Thymus (tissue), 11 donors: ENCODE measurements around the gene ZNHIT1. TPM values are rescaled to one million over a fixed set of nuclear protein-coding genes. Genes with fewer than 3 reads are reported as not detected.
"Not testable (repeated sequence)": the region's sequence is repeated elsewhere in the genome, so short reads cannot be mapped to it uniquely, and the experiment has no call there.

Source experiments
- DNase-seq, 9 donors: peaks; one replicate each; pipeline ENCODE4 v3.0.0-alpha.2; 2013; ENCODE audit warnings: low spot score in 9 of 9, low read depth in 6 of 9, missing footprints in 1 of 9
- H3K27ac ChIP-seq, 2 donors: one replicate each; pipeline ENCODE4 v1.5.1; 2013; ENCODE audit warnings: control low read depth in 1 of 2, low read depth in 1 of 2, low read length in 1 of 2, mild to moderate bottlenecking in 1 of 2, moderate library complexity in 1 of 2
- H3K27me3 ChIP-seq, 2 donors: one replicate each; pipeline ENCODE4 v1.5.1; 2013; ENCODE audit warnings: low read length in 1 of 2; ENCODE audit not compliant: control insufficient read depth in 2 of 2, insufficient read depth in 1 of 2
- H3K36me3 ChIP-seq, 2 donors: one replicate each; pipeline ENCODE4 v1.5.1; 2013; ENCODE audit warnings: low read length in 1 of 2, mild to moderate bottlenecking in 1 of 2, moderate library complexity in 1 of 2; ENCODE audit not compliant: control insufficient read depth in 2 of 2, insufficient read depth in 2 of 2
- H3K4me1 ChIP-seq, 2 donors: one replicate each; pipeline ENCODE4 v1.5.1; 2013; ENCODE audit warnings: low read length in 2 of 2; ENCODE audit not compliant: control insufficient read depth in 2 of 2, insufficient read depth in 2 of 2
- H3K4me3 ChIP-seq, 2 donors: one replicate each; pipeline ENCODE4 v1.5.1; 2013; ENCODE audit warnings: low read length in 2 of 2, control low read depth in 1 of 2, mild to moderate bottlenecking in 1 of 2
- H3K9me3 ChIP-seq, 2 donors: one replicate each; pipeline ENCODE4 v1.5.1; 2013; ENCODE audit warnings: low read length in 1 of 2, mild to moderate bottlenecking in 1 of 2; ENCODE audit not compliant: control insufficient read depth in 2 of 2, insufficient read depth in 1 of 2
- WGBS: extraction: QIAGEN DNeasy Blood & Tissue Kit; methylation state at CpG from one replicate; pipeline ENCODE4 v1.1.7; 2013; 5-methylcytosine and 5-hydroxymethylcytosine counted together
- polyA plus RNA-seq: library from polyadenylated mRNA; stranded (reverse); fragments of 200-250 nt; gene quantifications from one replicate; pipeline ENCODE4 v1.2.3, GENCODE V29; 2013
- total RNA-seq: library from RNA; stranded (reverse); fragments of 120-200 nt; gene quantifications from one replicate; pipeline ENCODE4 v1.2.4, GENCODE V29; 2013
- donor health status: healthy.

The ZNHIT1 gene
- total and polyA plus RNA-seq, 2 donors, result 68.3 to 103 TPM

DNA sequence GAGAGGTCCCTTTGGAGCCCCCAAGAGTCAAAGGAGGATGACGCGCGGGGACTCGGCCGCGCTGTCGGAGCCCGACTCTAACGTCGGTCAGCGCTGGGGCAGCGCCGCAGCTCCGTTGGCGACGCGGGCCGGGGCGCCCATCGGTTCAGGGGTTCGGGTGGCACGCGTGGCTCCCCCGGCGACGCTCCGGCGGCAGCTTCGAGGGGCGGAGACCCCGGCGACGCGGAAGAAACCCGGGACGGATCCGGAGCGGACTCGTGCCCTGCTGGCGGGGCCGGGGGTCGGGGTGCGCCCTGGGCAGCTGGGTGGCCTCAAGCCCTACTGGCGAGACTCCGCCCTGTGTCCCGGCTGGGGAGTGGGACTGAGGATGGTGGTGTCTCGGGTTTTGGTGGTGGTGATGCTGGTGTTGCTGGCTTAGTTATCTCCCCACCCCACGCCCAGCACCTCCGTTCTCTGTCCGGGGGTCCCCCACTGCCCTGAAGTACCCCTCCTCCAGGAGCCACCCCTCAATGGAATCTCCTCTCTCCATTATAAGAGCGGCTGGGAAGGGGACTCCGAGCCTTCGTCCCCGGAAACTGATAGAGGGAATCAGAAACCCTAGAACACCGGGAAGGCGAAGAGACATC, 37.7 kb upstream of the ZNHIT1 start, which contains the start of gene NAT16:
NAT16 (minus strand) TSS at position 164 of the 626 bp plus-strand sequence. CDS start 5,486 bp downstream, outside the sequence.
- Histone ChIP-seq H3K4me3 (no peak within 1 kb of the TSS), H3K9me3 (no peaks in the 10 kb centered on the region), H3K36me3 (no peaks in the 10 kb centered on the region), H3K4me1 (no peaks in the 10 kb centered on the region), H3K27me3 (peaks cover 60 to 90% of the 10 kb centered on the region in 2 donors), H3K27ac (no peak within 1 kb of the TSS)
- no peak for DNase-seq
- whole genome bisulfite sequencing, result 7% methylated on average over 56 of the region's 56 CpGs

DNA sequence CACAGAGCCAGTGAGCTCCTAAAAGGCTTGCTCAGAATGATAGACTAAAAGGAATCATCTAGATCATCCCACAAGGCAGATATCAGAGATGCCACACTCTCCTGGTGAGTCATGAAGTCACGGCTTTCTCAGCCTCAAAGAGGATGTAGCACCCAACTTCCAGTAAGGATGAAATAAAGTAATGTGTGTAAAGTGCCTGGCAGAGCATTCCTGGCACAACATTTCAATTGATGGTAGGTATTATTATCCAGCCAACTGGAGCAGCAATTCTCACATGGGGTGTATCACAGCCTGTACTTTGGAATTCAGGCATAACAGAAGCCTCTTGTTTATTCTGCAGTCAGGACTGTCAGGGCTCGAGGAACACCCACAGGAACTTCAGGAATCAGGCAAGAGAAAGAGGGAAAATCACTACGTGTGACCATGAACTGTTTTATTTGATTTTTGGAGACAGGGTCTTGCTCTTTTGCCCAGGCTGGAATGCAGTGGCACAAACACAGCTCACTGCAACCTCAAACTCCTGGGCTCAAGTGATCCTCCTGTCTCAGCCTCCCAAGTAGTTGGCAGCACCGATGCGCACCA, 32.6 kb upstream of the ZNHIT1 start:
- no peak overlapping the region for H3K4me3 ChIP-seq
- H3K9me3 ChIP-seq, result no peaks in the 10 kb centered on the region
- H3K36me3 ChIP-seq, result no peaks in the 10 kb centered on the region
- no peak overlapping the region for H3K27ac ChIP-seq
- no peak for DNase-seq
- H3K4me1 ChIP-seq, result no peaks in the 10 kb centered on the region
- peaks cover 18 to 40% of the 10 kb centered on the region in 2 donors for H3K27me3 ChIP-seq
- WGBS, result 74% methylated on average over 5 of the region's 5 CpGs

DNA sequence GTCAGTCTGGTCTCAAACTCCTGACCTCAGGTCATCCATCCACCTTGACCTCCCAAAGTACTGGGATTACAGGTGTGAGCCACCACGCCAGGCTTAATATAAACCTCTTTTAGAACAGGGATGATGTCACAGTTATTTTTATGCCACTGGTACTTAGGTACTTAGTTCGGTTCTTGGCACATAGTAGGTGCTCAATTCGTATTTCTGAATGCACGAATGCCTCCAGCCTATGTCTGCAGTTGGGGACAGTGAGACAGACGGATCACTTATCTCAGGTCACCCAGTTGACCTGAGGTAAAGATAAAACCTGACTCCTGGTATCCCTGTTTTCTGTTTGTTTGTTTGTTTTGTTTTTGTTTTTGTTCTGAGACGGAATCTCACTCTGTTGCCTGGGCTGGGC, 31.8 kb upstream of the ZNHIT1 start:
- Histone ChIP-seq H3K4me1 (no peaks in the 10 kb centered on the region), H3K4me3 (no peak overlapping the region), H3K9me3 (no peaks in the 10 kb centered on the region), H3K27me3 (peaks cover 14 to 31% of the 10 kb centered on the region in 2 donors), H3K36me3 (no peaks in the 10 kb centered on the region), H3K27ac (no peak overlapping the region)
- WGBS, result 86% methylated on average over 6 of the region's 6 CpGs
- DNase-seq, result no peak

DNA sequence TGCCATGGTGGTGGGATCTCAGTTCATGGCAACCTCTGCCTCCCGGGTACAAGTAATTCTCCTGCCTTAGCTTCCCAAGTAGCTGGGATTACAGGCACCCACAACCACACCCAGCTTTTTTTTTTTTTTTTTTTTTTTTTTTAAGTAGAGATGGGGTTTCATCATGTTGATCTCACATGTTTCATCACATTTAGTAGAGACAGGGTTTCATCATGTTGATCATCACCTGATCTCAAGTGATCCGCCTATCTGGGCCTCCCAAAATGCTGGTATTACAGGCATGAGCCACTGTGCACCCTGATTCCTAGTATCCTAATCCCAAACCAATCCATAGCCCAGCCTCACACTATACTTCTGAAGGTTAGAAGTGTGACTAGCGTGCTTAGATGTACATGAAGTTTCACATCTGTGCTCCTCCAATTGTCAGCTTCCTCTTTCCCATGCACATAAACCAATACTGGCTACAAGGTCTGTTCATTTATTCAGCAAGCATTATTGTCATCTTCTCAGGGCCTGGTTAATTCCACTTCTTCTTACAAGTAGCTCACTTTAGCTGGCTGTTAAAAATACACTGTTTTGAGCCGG, 31.0 kb upstream of the ZNHIT1 start:
- WGBS, result 90% methylated on average over 4 of the region's 4 CpGs
- H3K9me3 ChIP-seq, result no peaks in the 10 kb centered on the region

DNA sequence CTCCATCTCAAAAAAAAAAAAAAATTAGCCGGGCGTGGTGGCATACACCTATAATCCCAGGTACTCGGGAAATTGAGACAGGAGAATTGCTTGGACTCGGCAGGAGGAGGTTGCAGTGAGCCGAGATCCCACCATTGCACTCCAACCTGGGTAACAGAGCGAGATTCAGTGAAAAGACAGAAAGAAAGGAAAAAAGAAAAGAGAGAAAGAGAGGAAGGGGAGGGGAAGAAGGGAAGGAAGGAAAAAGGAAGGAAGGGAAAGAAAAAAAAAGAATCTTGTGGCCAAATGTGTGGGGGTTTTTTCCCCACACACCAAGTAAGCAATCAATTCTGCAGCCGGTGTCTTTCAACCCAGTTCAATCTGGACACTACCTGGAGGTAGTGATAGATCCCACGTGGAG, 28.9 kb upstream of the ZNHIT1 start:
- H3K4me3 ChIP-seq, result no peak overlapping the region
- peaks cover 0 to 21% of the 10 kb centered on the region in 2 donors for H3K27me3 ChIP-seq
- DNase-seq, result no peak
- 90% methylated on average over 8 of the region's 8 CpGs for WGBS
- no peaks in the 10 kb centered on the region for H3K9me3 ChIP-seq
- no peaks in the 10 kb centered on the region for H3K36me3 ChIP-seq
- no peaks in the 10 kb centered on the region for H3K4me1 ChIP-seq
- H3K27ac ChIP-seq, result no peak overlapping the region

More for the DNA sequence above, 31.0 kb upstream of the ZNHIT1 start:
- H3K4me3 ChIP-seq, result no peak overlapping the region
- no peak overlapping the region for H3K27ac ChIP-seq
- H3K36me3 ChIP-seq, result no peaks in the 10 kb centered on the region
- no peaks in the 10 kb centered on the region for H3K4me1 ChIP-seq
- peaks cover 9 to 24% of the 10 kb centered on the region in 2 donors for H3K27me3 ChIP-seq
- DNase-seq, result no peak

DNA sequence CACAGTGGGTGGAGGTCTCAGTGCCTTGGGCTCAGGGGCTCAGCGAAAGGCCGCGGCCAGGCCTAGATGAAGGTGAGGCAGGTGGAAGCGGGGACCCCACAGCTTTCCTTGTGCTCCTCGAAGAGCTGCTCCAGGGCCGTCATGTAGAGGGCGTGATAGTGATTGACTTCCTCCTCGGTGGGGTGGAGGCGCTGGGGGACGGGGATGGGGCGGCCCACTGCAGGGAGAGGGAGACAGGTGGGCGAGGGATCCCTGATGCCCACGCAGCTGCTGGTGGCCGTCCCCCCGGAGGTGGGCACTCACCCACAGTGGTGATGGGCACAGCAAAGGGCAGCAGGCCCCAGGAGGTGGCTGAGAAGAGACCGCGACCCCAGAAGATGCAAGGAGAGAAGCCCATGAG, 22.1 kb upstream of the ZNHIT1 start:
- Histone ChIP-seq H3K4me1 (no peaks in the 10 kb centered on the region), H3K27me3 (peaks cover 8 to 53% of the 10 kb centered on the region in 2 donors), H3K4me3 (no peak overlapping the region), H3K27ac (no peak overlapping the region), H3K9me3 (no peaks in the 10 kb centered on the region), H3K36me3 (no peaks in the 10 kb centered on the region)
- DNase-seq, result no peak
- WGBS, result 88% methylated on average over 17 of the region's 17 CpGs

DNA sequence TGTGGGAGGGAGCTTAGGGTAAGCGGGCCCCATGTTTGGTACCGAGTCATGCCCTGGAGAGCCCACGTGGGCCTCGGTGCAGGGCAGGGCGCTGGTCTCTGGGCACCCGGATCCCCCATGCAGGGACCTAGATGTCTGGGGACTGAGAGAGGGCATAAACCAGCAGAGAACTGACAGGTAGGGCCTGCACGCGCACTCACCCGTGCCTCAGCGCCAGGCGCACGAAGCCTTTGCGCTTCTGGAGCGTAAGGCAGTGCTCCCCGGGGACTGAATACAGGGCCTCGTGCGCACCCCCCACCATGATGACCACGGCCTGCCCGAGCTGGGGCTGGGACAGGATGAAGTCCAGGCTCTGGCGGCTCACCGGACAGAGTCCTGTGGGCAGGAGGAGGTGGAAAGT, 20.0 kb upstream of the ZNHIT1 start:
- H3K4me3 ChIP-seq, result no peak overlapping the region
- H3K36me3 ChIP-seq, result no peaks in the 10 kb centered on the region
- H3K9me3 ChIP-seq, result no peaks in the 10 kb centered on the region
- no peaks in the 10 kb centered on the region for H3K4me1 ChIP-seq
- H3K27ac ChIP-seq, result no peak overlapping the region
- 74% methylated on average over 21 of the region's 21 CpGs for WGBS
- peaks cover 27 to 68% of the 10 kb centered on the region in 2 donors for H3K27me3 ChIP-seq
- no peak for DNase-seq

DNA sequence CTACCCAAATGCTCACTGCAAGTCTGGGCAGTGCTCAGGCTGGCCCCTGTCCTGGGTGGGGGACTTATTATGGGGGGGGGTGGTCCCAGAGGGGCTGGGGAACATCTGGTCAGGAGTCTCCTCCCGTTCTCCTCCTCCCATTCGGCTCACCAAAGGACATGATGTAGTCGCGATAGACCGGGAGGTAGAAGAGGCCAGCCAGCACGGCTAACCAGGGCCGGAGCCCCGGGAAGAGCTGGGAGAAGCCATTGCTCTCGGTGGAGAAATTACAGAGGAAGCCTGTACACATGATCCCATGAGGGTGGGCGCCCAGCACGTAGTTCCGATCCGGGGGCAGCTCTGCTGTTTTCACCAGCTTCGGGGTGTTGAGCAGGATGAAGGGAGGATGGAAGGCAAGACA, 19.5 kb upstream of the ZNHIT1 start:
- Histone ChIP-seq H3K9me3 (no peaks in the 10 kb centered on the region), H3K4me1 (no peaks in the 10 kb centered on the region), H3K27ac (no peak overlapping the region), H3K36me3 (no peaks in the 10 kb centered on the region), H3K4me3 (no peak overlapping the region), H3K27me3 (peaks cover 32 to 68% of the 10 kb centered on the region in 2 donors)
- DNase-seq, result no peak
- WGBS, result 77% methylated on average over 14 of the region's 14 CpGs

DNA sequence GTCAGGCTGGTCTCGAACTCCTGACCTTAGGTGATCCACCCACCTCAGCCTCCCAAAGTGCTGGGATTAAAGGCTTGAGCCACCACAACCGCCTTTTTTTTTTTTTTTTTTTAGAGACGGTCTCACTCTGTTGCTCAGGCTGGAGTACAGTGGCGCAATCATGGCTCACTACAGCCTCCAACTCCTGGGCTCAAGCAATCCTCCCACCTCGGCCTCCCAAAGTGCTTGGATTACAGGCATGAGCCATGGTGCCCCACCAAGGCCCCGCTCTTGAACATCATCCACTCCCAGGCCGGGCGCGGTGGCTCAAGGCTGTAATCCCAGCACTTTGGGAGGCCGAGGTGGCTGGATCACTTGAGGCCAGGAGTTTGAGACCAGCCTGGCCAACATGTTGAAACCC, 18.4 kb upstream of the ZNHIT1 start:
- not testable (repeated sequence) for DNase-seq, H3K9me3 ChIP-seq, H3K4me3 ChIP-seq, H3K4me1 ChIP-seq, H3K27ac ChIP-seq, H3K36me3 ChIP-seq
- H3K27me3 ChIP-seq, result peaks cover 34 to 76% of the 10 kb centered on the region in 2 donors
- 96% methylated on average over 10 of the region's 10 CpGs for WGBS
